Psoas muscle (tissue), 8 donors: ENCODE measurements around the gene PDP2. TPM values are rescaled to one million over a fixed set of nuclear protein-coding genes. Genes with fewer than 3 reads are reported as not detected.
A peak's percentile ranks its signal among the peaks of the same experiment; 100 is the strongest.

ENCODE experiments used
- ATAC-seq, 4 donors: fragments of 200-7000 bp; cut with Tn5 transposase; one replicate each; pipeline ENCODE4 v1.9.1; 2020; ENCODE audit warnings: moderate library complexity in 3 of 4, mild to moderate bottlenecking in 2 of 4
- DNase-seq, 2 donors: peaks; one replicate each; pipeline ENCODE4 v3.0.0-alpha.2; 2020
- H3K27ac ChIP-seq: fragments of 200-600 bp; one replicate; pipeline ENCODE4 v1.8.0; 2022
- H3K27me3 ChIP-seq, 3 donors: fragments of 200-600 bp in 1 of 3; one replicate each; pipeline versions ENCODE4 v1.6.1 to v1.8.0; 2013 to 2022; ENCODE audit warnings: low read length in 2 of 3, mild to moderate bottlenecking in 2 of 3, moderate library complexity in 1 of 3; ENCODE audit not compliant: insufficient read depth in 3 of 3
- H3K36me3 ChIP-seq, 2 donors: fragments of 200-600 bp in 1 of 2; one replicate each; pipeline versions ENCODE4 v1.6.1 to v1.8.0; 2013 to 2022; ENCODE audit warnings: low read depth in 1 of 2, mild to moderate bottlenecking in 1 of 2, moderate library complexity in 1 of 2; ENCODE audit not compliant: insufficient read depth in 1 of 2
- H3K4me1 ChIP-seq: fragments of 200-600 bp; one replicate; pipeline ENCODE4 v1.8.0; 2022
- H3K4me3 ChIP-seq: fragments of 200-600 bp; one replicate; pipeline ENCODE4 v1.8.0; 2022; ENCODE audit warnings: mild to moderate bottlenecking
- H3K9me3 ChIP-seq: fragments of 200-600 bp; one replicate; pipeline ENCODE4 v1.8.0; 2022
- CTCF ChIP-seq: fragments of 200-600 bp; IDR thresholded peaks from one replicate; pipeline ENCODE4 v1.8.0; 2022; ENCODE audit warnings: antibody characterized with exemption
- WGBS, 3 donors: extraction: QIAGEN DNeasy Blood & Tissue Kit; methylation state at CpG; one replicate each; pipeline versions ENCODE4 v1.1.6 to v1.1.7; 2013; 5-methylcytosine and 5-hydroxymethylcytosine counted together
- intact Hi-C, 2 donors: fragments of 100-400 bp; cut with DNase I; formaldehyde crosslinking; loops; one replicate each; pipeline versions ENCODE4 v1.11.0 to v1.14.2; 2022
- polyA plus RNA-seq, 3 donors: library from polyadenylated mRNA; stranded (reverse); fragments of 200-250 nt; gene quantifications; one replicate each; pipeline ENCODE4 v1.2.3, GENCODE V29; 2013
- total RNA-seq, 4 donors: library from RNA; stranded (reverse); fragmentation: NEBNext Ultra II Directional in 2 of 4; extraction: Animal tissue kit (Norgen Biotek cat#: 25700) in 2 of 4; gene quantifications; one replicate each; pipeline versions ENCODE4 v1.2.1 to v1.2.4, GENCODE V29; 2021 to 2023
- donor health status: healthy with polysubstance abuse.
- donor health status: DM: no; HTN: no; CAD: no; lungs with moderate emphysema.
- donor health status: Bipolar disorder and iron deficiency.
- donor health status: healthy.
- donor health status: DM: yes; HTN: yes; CAD: no.
- donor health status: DM: no; HTN: no; CAD: no.
- donor health status: DM: no; HTN: no; CAD: no.
- donor health status: DM: yes; HTN: yes; CAD: no.

PDP2 gene
- total and polyA plus RNA-seq, 7 donors: 1.0 to 5.2 (median 3.0) TPM

- TF ChIP-seq CTCF: no peak
- Histone ChIP-seq H3K4me1 (peaks cover 4% of the 10 kb centered on the region), H3K4me3 (peak overlapping the region; percentile 61), H3K27ac (peak overlapping the region; percentile 21), H3K27me3 (no peaks in the 10 kb centered on the region), H3K9me3 (no peaks in the 10 kb centered on the region), H3K36me3 (no peaks in the 10 kb centered on the region)
- intact Hi-C loops: loop anchor here in 1 of 2 donors (5.0 kb wide), 2 partner anchors 220 to 465 kb away; no protein-coding TSS in a partner anchor
- no peak for DNase-seq
- WGBS, 3 donors: 61 to 68% (median 62%) methylated on average over 4 of the region's 4 CpGs
- ATAC-seq: no peak
Measured at GRCh38 chr16:66872559-66872942, 7.8 kb upstream of the PDP2 start.

GRCh38 chr16:66872943-66873684, 7.2 kb upstream of the PDP2 start:
- Histone ChIP-seq H3K36me3 (no peaks in the 10 kb centered on the region), H3K4me1 (peaks cover 4% of the 10 kb centered on the region), H3K9me3 (no peaks in the 10 kb centered on the region), H3K27ac (peak overlapping the region; percentile 21), H3K27me3 (no peaks in the 10 kb centered on the region), H3K4me3 (peak overlapping the region; percentile 61)
- ATAC-seq: peak; percentile 92 to 97 (median 94)
- intact Hi-C loops: loop anchor here in 1 of 2 donors (5.0 kb wide), 2 partner anchors 221 to 466 kb away; no protein-coding TSS in a partner anchor
- TF ChIP-seq CTCF: peak; percentile 91
- 4 to 6% (median 5%) methylated on average over 39 of the region's 39 CpGs for WGBS, 3 donors
- peak; percentile 93 to 94 for DNase-seq

- no peak for TF ChIP-seq CTCF
- intact Hi-C loops: loop anchor here in 1 of 2 donors (5.0 kb wide), 2 partner anchors 221 to 466 kb away; no protein-coding TSS in a partner anchor
- DNase-seq (no peak), ATAC-seq (no peak)
- no peaks in the 10 kb centered on the region for H3K9me3 ChIP-seq
- no peak overlapping the region for H3K27ac ChIP-seq
- no peaks in the 10 kb centered on the region for H3K36me3 ChIP-seq
- H3K4me1 ChIP-seq: peaks cover 4% of the 10 kb centered on the region
- no peaks in the 10 kb centered on the region for H3K27me3 ChIP-seq
- H3K4me3 ChIP-seq: no peak overlapping the region
Measured at GRCh38 chr16:66873685-66874055, 6.6 kb upstream of the PDP2 start.

GRCh38 chr16:66874079-66874775, 6.1 kb upstream of the PDP2 start:
- 72 to 80% (median 80%) methylated on average over 1 of the region's 1 CpG for WGBS, 3 donors
- no peak overlapping the region for H3K4me3 ChIP-seq
- no peaks in the 10 kb centered on the region for H3K27me3 ChIP-seq
- no peak overlapping the region for H3K27ac ChIP-seq
- no peak for DNase-seq
- TF ChIP-seq CTCF: no peak
- ATAC-seq: no peak
- intact Hi-C loops: loop anchor here in 1 of 2 donors (5.0 kb wide), 2 partner anchors 222 to 467 kb away; no protein-coding TSS in a partner anchor
- H3K9me3 ChIP-seq: no peaks in the 10 kb centered on the region
- H3K36me3 ChIP-seq: no peaks in the 10 kb centered on the region
- peaks cover 4% of the 10 kb centered on the region for H3K4me1 ChIP-seq
